Measurements from ENCODE around the gene TTC1.
"Not testable (repeated sequence)": the region's sequence is repeated elsewhere in the genome, so short reads cannot be mapped to it uniquely, and the experiment has no call there.

The TTC1 gene

DNA sequence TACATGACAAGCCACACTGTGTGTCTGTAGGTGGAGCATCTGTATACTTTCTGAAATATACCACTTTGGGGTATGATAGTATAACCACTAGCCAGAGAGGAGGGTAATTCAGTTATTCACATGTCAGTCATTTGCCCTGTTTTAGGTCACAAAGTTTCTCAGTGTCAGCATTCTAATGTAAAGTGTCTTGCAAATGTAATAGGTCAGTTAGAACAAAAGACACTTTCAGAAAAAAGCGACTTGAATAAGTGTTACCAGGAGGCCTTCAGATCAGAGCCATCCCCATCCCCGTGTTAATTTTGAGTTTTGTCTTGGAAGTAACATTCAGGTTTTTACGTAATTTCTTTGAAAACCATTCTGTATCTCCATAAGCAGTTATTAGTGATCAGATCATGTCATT, 33.7 kb downstream of the TTC1 start:
- DNase-seq (ENCODE audit: low read depth) = no peak

DNA sequence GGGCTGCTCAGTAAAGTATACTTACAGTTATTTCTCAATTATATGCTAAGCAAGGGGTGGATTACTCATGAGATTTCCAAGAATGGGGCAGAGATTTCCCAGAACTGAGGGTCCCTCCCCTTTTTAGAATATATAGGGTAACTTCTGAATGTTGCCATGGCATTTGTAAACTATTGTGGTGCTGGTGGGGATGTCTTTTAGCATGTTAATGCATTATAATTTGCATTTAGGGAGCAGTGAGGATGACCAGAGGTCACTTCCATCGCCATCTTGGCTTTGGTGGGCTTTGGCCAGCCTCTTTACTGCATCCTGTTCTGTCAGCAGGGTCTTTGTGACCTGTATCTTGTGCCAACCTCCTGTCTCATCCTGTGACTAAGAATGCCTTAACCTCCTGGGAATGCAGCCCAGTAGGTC, 35.5 kb downstream of the TTC1 start:
- DNase-seq (ENCODE audit: low read depth) = no peak

DNA sequence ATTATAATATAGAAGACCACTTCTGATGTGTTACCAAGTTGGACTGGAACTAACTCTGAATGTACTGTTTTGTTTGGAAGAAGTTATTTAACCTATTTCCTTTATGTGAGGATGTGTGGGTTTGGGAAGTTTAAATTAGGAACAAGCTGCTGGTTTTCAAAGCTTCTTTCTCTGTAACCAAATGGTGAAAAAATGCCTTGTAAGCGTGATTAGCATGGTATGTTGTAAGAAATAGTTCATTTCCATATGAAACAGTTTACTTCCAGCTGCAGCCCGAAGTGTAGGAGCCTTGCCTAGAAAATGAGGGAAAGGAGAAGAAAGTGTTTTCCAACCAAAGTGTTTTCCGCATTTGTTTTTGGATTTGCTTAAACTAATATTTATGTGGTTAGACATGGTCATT, 36.0 kb downstream of the TTC1 start:
- no peak for DNase-seq (ENCODE audit: low read depth)

DNA sequence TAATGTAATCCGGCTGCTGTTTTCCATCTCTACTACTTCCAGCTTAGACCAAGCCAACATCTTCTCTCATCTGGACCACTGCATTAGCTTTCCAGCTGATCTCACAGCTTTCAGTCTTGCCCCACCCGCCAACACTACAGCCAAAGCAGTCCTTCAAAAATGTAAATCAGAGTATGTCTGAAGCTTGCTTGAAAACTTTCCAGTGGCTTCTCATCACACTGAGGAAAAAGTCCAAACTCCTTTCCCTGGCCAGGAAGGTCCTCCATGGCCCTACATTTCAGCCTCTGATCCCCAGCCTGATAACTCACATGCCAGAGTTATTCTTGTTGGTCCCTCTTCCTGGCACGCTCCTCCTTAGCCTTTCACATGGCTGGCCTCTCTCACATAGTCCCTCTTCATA, 38.5 kb downstream of the TTC1 start:
- no peak for DNase-seq (ENCODE audit: low read depth)

DNA sequence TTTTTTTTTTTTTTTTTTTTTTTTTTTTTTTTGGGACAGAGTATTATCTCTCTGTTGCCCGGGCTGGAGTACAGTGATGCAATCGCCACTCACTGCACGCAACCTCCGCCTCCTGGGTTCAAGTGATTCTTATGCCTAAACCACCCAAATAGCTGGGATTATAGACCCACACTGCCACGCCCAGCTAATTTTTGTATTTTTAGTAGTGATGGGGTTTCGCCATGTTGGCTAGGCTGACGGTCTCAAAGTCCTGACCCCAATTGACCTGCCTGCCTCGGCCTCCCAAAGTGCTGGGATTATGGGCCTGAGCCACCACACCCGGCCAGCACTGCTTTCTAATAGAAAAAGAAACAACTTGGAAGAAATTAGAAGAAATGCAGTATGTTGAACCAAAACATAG, 39.2 kb downstream of the TTC1 start:
- DNase-seq (ENCODE audit: low read depth) = no peak

DNA sequence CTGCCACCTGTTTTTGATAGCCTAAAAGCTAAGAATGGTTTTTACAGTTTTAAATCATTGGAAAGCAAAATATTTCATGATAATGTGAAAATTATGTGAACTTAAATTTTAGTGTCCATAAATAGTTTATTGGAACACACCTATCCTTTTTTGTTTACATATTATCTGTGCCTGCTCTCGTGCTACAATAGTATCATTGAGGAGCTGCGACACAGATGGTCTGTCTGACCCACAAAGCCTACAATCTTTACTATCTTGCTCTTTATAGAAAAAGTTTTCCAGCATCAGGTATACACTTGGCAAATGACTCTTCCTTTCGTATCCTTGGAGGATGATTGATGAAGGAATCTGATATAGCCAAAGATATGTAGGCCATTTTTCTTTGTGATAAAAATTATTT, 40.2 kb downstream of the TTC1 start:
- no peak for DNase-seq (ENCODE audit: low read depth)

DNA sequence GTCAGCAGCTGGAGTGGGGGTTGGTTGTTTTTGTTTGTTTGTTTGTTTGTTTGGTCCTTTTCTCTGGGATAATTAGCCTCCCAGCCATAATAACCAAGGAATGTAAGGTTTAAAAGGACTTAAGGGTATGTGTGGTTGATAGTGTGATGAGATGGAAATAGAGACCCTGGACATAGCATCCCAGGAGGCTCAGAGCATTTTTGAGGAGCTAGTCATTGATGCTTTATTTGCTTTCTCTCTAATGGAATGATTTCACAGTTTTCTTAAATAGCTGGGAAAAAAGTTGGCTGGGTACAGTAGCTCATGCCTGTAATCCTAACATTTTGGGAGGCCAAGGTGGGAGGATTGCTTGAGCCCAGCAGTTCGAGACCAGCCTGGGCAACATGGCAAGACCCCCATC, 45.1 kb downstream of the TTC1 start:
- no peak for DNase-seq (ENCODE audit: low read depth)

DNA sequence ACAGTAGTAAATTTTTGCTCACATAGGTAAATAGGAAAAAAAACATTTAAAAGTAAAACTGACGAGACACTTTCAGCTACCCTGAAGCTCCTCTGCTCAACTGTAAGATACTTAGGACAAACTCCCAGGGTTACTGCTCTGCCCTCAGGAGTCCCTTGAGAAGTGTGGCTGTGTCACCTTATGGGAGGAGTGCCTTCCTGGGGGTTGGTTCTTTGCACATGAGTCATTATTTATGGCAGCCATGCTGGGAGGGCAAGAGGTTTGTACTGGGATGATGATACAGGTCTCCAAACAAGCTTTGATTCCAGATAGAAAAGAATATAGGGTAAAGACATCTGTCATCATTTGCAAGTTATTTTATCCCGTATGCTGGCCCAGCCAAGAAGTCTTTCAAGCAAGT, 45.9 kb downstream of the TTC1 start:
- DNase-seq (ENCODE audit: low read depth) = no peak

DNA sequence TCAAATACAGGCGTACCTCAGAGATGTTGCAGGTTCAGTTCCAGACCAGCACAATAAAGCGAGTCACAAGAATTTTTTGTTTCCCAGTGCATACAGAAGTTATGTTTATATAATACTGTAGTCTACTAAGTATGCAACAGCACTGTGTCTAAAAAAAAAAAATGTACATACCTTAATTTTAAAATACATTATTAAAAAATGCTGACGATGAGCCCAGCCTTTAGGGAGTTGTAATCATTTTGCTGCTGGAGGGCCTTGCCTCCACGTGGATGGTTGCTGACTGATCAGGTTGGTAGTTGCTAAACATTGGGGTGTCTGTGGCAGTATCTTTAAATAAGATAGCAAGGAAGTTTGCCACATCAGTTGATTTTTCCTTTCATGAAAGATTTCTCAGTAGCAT, 48.3 kb downstream of the TTC1 start:
- DNase-seq (ENCODE audit: low read depth) = no peak

DNA sequence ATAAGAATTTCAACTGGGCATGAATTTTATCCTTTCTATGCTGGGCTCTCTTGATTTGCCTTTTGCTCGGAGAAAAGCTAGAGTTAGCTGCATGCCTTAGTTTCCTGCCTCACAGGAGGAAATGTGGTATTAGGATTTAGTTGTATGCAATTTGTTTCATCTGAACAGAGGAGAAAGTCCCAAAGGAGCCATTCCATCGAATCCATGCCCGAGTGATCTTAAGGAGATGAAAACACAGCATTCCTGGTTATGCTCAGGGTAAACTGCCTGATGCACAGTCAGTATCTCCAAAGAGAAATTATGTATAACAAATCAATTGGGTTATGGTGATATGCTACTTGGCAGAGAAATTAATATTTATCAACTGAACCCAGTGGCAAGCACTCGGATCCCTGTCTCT, 51.1 kb downstream of the TTC1 start:
- no peak for DNase-seq (ENCODE audit: low read depth)

DNA sequence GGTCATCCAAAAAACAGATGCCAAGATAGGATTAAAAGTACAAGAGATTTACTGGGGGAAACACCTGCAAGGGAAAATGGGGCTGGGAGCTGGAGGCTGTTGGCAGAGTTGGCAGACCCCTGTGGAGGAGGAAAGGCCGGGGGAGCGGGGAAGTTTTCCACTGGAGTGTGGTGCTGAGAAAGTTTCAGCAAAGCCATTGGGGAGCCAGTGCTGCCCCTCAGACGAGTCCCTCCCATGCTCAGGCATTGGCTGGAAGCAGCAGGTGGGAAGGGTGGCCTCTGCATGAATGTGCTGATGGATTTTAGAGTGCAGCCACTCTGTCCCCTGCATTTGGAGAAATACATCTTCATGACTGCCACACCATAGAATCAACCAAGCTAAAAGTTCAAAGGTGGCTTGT, 52.8 kb downstream of the TTC1 start:
- no peak for DNase-seq (ENCODE audit: low read depth)

DNA sequence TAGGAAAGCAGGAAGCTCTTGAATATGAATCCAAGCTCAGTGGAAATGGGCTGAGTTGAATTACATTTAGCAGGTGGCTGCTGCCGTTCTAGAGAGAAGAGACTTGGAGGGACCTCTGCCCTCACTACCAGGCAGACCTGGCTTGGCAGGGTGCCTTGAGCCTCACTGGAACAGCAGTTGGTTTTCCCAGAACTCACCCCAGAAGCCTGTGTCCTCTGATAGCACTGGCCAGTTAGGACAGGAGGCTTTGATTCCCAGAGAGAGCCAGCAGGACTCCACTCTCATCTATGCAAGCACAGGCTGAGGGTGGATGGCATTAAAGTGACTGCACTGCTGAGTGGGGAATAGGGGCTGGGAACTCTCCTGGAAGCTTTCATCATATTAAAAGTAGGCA, 55.5 kb downstream of the TTC1 start:
- DNase-seq (ENCODE audit: low read depth) = no peak

DNA sequence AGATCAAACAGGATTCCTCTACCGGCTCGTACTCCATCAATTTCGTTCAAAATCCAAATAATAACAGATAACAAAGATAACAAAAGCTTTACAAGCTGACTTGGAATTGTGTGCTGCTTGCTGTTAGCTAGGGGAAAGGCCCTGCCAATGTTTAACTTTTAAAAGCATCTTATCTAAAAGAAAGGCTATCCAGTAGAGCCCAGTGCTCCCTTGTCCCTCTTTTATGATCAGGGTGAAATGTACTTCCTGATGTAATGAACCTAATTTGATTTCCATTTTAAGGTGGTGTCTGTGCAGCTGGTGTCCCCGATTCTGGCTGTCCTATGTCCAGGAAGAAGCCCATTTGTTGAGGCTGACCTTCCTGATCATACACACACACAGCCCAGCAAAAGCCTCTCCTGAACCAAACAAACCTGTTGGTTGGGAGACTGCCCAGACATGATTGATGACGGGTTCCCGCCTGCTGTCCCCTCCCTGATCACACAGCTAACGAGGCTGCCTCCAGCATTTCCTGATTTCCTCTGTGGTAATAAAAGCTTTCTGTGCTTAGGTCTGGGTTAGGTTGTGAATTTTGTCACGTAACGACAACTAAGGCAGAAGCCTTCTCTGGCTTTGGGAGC, 56.2 kb downstream of the TTC1 start:
- DNase-seq (ENCODE audit: low read depth) = no peak

DNA sequence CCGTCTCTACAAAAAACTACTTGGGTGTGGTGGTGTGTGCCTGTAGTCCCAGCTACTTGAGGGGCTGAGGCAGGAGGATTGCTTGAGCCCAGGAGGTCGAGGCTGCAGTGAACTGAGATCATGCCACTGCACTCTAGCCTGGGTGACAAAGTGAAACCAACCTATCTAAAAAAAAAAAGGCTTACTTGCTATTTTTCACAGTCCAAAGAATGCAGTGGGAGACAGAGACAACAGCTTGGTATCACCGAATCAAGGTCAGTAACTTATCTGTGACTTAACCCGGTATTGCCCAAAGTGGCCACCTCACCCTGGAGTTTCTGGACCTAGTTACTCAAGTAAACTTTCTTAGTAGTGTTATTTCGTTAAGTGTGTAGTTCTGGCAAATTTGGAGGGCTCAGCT, 60.2 kb downstream of the TTC1 start:
- DNase-seq (ENCODE audit: low read depth) = not testable (repeated sequence)

DNA sequence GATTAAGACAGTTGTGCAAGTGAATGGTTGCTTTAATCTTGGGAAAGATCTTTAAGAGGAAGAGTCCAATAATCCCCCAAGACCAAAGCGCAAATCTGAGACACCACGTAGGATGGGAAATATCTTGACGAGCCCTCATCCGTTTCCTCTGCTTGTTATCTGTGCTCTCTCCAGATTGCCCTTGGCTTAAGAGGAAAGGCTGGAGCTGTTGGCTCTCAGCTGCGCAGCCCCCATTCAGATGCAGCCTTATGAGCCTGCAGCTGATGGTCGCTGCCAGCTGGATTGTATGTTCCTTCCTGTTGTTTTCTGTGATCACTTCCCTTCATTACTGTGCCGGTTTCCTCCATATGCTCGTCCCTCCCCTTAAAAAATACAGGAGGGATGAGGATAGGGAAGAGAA, 62.6 kb downstream of the TTC1 start:
- DNase-seq (ENCODE audit: low read depth) = no peak

DNA sequence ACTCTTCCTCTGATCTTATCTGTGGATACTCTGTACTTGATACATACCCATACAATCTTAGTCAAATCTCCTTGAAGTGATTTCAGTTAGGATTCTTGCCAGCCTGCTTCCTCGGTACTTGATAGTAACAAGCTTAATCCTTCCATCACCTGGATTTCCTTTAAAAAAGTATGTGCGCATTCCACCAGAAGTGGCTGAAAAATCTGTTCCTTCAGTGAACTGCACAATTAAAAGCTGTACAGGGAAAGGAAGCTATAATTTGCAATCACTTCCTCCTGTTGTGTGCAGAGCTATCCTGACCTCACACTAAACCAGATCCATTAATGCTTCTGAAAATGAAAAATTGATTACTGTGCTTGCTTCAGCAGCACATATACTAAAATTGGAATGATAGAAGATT, 63.0 kb downstream of the TTC1 start:
- DNase-seq (ENCODE audit: low read depth) = no peak

DNA sequence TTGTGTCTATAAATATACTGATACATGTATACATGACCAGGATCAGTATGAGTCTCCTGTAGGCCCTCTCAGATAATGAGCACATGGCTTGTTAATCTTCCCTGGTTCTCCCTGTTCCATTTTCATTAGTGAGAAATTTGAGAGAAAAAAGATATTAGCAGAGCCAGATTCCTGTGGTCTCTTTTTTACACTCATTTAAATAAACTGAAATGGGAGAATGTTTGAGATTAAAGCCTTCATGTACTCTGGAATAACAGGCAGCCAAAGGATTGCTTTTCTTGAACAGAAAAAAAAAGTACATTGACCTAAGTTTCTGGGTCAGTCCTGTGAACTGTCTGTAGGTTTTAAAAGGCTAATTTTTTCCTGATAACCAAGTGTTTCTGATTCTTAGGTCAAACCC, 66.1 kb downstream of the TTC1 start:
- no peak for DNase-seq (ENCODE audit: low read depth)

DNA sequence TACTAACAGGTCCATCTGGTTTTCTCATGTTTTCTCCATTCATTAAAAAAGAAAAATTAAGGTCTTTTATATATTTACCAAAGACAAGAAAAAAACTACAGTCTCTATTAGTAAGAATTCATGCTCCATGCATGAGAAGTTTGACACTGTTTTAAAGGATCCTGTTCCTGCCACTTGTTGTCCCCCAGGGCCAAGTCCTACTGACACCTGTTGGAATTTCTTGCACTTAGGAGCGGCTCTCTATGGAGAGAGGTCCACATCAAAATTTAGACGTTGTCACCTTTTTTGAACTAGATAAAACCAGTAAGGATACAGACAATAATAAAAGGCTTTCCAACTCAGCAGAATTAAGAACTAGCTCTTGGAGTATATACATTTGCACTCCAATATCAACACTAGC, 68.1 kb downstream of the TTC1 start:
- DNase-seq (ENCODE audit: low read depth) = no peak

DNA sequence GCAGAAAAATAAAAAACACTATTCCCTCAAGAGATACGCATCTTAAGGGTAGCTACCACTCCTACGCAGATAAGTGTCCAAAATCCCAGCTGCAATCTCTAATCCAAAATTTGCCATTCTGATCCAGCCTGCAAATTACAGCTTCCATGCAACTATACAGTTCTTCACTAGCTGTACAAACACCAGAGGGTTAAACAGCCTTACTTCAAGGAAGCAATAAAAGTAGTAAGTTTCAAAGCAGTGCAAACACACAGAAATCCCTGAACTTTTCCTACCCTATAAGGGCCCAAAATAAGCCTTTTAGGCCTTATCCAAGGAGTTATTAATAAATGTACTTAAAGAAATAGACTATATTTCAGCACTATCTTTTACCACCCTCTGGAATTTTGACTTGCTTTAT, 70.8 kb downstream of the TTC1 start:
- DNase-seq (ENCODE audit: low read depth) = no peak

DNA sequence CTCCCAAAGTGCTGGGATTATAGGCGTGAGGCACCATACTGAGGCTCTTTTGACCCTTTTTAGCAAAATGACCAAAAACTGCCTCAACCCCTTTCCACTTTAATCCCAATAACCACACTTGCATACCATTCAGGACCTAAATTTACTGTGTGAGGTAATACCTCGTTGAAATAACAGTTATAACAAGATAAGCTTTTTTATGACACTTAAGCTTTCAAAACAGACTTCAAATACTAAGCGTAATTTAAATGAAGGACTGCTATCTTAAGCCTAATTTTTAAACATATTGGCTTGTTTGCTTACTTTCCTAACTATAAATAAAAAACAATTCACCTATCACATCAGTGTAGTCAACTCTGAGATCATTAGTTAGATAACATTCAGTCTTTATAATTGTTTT, 72.6 kb downstream of the TTC1 start:
- DNase-seq (ENCODE audit: low read depth) = no peak

DNA sequence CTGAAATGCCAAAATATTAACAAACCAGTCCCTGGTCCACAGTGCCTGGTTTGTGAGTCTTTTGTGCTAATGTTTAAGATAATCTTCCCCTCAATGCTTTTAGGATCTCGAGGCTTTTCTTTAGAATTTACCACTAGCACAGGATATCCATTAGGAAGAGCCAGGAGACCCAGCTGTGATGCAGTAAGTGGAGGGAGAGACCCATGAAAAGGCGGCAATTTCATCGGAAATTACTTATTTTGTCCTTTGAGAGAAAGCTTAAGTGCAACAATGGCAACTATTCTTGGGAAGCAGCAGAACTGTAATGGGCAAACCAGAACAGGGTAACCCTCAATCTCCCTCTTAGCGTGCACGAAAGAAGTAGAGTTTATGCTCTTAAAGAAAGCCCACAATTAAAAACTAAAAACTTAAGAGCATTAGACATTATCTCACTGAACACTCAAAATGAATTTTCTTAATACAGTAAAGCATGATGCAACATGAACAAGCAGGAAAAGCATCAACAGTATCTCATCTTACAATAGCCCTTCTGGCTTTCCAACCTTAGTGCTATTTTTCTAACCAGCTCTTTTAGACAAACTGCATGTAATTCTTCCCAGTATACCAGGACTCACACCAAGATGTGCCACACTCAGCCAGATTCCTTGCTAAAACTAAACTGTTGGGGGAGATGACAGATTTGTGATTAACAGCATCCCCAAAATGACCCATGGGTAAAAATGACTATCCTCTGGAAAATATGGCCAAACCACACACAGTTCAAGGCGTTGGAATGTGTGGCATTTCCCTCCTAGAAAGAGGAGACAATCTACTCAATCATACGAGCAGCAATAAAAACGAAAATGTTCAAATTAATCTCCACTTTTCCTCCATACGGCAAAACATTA, 73.9 kb downstream of the TTC1 start:
- DNase-seq (ENCODE audit: low read depth) = no peak

DNA sequence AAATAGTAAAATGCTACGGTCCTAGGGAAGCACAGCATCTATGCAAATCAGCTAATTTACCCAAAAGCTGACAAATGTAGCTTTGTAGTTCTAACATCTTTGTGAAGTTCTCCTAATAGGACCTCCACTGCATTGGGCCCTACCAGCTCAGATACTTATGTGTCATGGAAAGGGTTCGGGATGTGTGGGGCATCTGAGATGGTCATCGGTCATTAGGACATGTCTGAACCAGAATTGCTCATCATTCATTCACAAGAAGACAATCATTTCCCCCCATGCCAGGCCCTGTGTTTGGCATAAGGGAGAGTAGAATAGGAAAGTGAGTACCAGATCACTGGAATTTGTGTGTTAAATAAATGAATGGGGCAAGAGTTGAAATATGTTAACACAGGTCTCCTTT, 74.6 kb downstream of the TTC1 start:
- no peak for DNase-seq (ENCODE audit: low read depth)

DNA sequence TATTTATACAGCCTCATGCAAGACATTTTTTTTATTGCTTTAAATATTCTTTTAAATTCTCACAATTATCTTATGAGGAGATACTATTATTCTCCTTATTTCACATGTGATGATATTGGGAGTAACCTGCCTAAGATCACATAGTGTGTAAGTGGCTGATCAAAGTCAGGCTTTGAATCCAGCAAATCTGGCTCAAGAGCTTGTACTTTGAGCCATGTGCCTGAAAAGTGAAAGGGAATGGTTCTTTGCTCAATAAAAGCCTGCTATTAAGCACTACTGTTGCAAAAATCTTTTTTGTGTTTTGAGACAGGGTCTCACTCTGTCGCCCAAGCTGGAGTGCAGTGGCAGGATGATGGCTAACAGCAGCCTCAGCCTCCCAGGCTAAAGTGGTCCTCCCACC, 75.2 kb downstream of the TTC1 start:
- DNase-seq (ENCODE audit: low read depth) = no peak

DNA sequence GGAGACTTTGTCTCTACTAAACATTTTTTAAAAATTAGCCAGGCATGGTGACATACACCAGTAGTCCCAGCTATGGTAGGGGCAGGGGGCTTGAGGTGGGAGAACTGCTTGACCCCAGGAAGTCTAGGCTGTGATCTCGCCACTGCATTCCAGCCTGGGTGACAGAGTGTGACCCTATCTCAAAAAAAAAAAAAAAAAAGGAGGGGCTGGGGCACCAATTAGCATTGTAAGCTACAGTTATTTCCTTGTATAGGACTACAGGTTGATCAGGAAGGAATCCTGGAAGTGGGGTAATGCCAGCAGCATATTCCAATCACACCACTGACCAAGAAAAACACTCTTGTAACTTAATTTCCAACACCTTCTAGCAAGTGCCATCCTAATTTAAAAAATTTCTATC, 78.3 kb downstream of the TTC1 start:
- no peak for DNase-seq (ENCODE audit: low read depth)

Data from activated T-helper 1 cell treated with Interleukin-2 at 50 U/mL for 16 hours (primary cell).